ENCODE results near the gene SDC4.
A peak's percentile ranks its signal among the peaks of the same experiment; 100 is the strongest.

Gene SDC4

DNA sequence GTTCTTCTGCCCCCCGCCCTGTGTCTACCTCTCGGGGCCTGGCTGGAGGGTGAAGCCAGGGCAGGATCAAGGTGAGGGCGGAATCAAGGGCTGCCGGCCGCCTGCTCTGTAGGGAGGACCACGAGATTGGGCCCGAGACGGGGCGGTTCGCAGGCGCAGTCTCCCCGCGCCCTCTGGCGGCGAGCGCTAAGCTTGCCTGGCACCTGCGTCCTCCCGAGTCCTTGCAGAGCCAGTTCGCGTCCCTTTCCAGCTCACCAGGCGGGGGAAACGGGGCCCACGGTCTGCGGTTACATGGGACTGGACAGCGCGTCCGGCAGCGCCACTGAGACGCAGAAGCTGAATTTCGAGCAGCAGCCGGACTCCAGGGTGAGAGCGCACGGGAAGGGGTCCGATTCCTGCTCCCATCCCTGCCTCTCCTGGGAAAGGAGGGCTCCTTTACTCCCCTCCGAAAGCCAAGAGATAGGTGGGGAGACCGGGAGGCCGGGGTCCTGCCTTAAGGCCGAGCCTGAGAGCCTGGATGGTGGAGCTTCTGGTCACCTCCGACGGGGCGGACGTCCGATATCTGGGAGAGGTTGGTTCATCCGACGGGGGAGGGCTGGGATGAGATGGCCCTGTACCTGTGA, 36.5 kb downstream of the SDC4 start:
- Histone ChIP-seq H3K79me1 (ENCODE audit: low read length) (no peaks in the 10 kb centered on the region), H4K12ac (ENCODE audit: low read depth, low read length) (no peak overlapping the region), H3K27me3 (ENCODE audit: insufficient read depth, low read length) (no peaks in the 10 kb centered on the region), H3K9ac (ENCODE audit: low read length) (no peak overlapping the region), H3K4me3 (ENCODE audit: low read depth, low read length) (no peak overlapping the region), H2AFZ (ENCODE audit: insufficient read depth, low read length, poor library complexity) (no peak overlapping the region), H3K18ac (ENCODE audit: low read length) (no peak overlapping the region), H3K9me3 (ENCODE audit: insufficient read depth, low read depth, low read length) (no peaks in the 10 kb centered on the region), H3K36me3 (ENCODE audit: control insufficient read depth in 1 of 2, insufficient read depth in 2 of 2, low read length in 2 of 2) (no peaks in the 10 kb centered on the region), H3K14ac (ENCODE audit: low read length) (no peak overlapping the region), H2BK120ac (ENCODE audit: insufficient read depth, low read length, poor library complexity) (no peak overlapping the region), H2BK12ac (ENCODE audit: low read length) (no peak overlapping the region), H2AK5ac (ENCODE audit: low read length) (no peak overlapping the region), H3K4ac (ENCODE audit: low read depth, low read length) (no peak overlapping the region), H3K23ac (ENCODE audit: low read length) (no peak overlapping the region), H3K79me2 (ENCODE audit: control insufficient read depth, insufficient read depth, low read length, poor library complexity) (no peaks in the 10 kb centered on the region), H4K91ac (ENCODE audit: low read depth, low read length) (no peak overlapping the region), H2BK5ac (ENCODE audit: low read depth, low read length, poor library complexity) (no peak overlapping the region), H3K4me2 (ENCODE audit: low read length) (peak overlapping the region; percentile 26), H3K27ac (ENCODE audit: low read depth, low read length) (no peak overlapping the region), H3K4me1 (ENCODE audit: control insufficient read depth in 1 of 2, insufficient read depth in 2 of 2, low read length in 2 of 2) (peaks cover 0 to 9% of the 10 kb centered on the region in 2 experiments), H4K8ac (ENCODE audit: low read depth, low read length) (no peak overlapping the region)
- WGBS (ENCODE audit: extremely low coverage, insufficient coverage, insufficient read length), result no CpG with 5 or more reads among the region's 45 CpGs
- peak; percentile 48 to 79 for DNase-seq

DNA sequence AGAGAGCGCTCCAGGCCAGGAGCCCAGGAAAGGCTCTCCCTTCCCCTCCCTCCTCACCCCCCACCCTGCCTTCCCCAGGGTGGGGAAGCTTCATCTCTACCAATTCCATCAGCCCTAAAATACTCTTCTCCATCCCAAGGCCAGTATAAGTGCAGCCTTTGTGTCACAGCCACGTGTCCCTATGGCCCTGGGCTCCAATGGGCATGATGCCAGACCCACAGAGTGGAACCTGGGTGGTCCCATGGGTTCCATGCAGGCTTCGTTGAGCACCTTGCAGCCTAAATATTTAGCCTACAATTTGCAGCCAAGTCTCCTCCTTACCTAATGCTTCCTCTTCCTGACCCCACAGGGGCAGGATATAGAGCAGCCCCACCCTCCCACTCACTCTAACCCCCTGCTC, 39.1 kb downstream of the SDC4 start:
- H3K18ac ChIP-seq (ENCODE audit: low read length), result no peak overlapping the region

DNA sequence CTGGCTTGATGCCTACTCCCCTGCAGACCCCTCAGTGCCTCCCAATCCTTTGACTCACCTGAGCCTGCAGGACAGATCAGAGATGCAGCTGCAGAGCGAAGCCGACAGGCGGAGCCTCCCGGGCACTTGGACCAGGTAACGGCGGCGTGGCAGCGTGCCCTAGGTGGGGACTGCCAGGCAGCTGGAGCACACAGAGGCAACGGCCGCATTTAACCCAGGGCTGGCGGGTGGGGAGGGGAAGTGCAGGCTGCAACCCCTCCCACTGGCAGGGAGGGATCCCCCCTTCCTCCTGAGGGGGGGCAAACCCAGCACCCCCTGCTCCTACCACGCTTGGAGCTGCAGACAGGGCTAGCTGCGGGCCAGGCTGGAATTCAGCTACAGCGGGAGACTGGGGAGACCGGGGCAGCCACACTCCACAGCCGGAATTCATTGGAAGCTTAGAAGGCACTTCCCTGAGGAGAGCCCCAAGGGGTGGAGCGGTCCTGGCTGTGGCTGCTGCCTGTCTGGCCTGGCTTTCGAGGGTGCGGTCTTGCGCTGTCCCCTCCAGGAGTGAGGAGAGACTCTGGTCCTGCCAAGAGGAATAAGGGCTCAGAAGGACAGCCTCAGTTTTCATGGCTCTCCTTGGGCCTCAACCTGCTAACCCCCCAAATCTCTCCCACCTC, 40.0 kb downstream of the SDC4 start, which contains the start of gene MATN4:
Gene MATN4, minus strand, starts transcription at position 183 of the 662 bp plus-strand sequence. CDS start 2,717 bp downstream, outside the sequence.
- H3K36me3 ChIP-seq (ENCODE audit: control insufficient read depth in 1 of 2, insufficient read depth in 2 of 2, low read length in 2 of 2), result no peaks in the 10 kb centered on the region
- H2BK120ac ChIP-seq (ENCODE audit: insufficient read depth, low read length, poor library complexity), result no peak within 1 kb of the TSS
- H4K8ac ChIP-seq (ENCODE audit: low read depth, low read length), result no peak within 1 kb of the TSS
- peaks cover 3% of the 10 kb centered on the region for H3K9me3 ChIP-seq (ENCODE audit: insufficient read depth, low read depth, low read length)
- H3K9ac ChIP-seq (ENCODE audit: low read length), result no peak within 1 kb of the TSS
- no peaks in the 10 kb centered on the region for H3K79me1 ChIP-seq (ENCODE audit: low read length)
- no peak within 1 kb of the TSS for H3K4ac ChIP-seq (ENCODE audit: low read depth, low read length)
- H2BK5ac ChIP-seq (ENCODE audit: low read depth, low read length, poor library complexity), result no peak within 1 kb of the TSS
- no peak within 1 kb of the TSS for H2AK5ac ChIP-seq (ENCODE audit: low read length)
- DNase-seq, result no peak
- H2BK12ac ChIP-seq (ENCODE audit: low read length), result no peak within 1 kb of the TSS
- no peak within 1 kb of the TSS for H3K23ac ChIP-seq (ENCODE audit: low read length)
- H4K12ac ChIP-seq (ENCODE audit: low read depth, low read length), result no peak within 1 kb of the TSS
- H3K27me3 ChIP-seq (ENCODE audit: insufficient read depth, low read length), result no peaks in the 10 kb centered on the region
- no peak within 1 kb of the TSS for H3K18ac ChIP-seq (ENCODE audit: low read length)
- no peak within 1 kb of the TSS for H3K27ac ChIP-seq (ENCODE audit: low read depth, low read length)
- H3K79me2 ChIP-seq (ENCODE audit: control insufficient read depth, insufficient read depth, low read length, poor library complexity), result no peaks in the 10 kb centered on the region
- no peak within 1 kb of the TSS for H2AFZ ChIP-seq (ENCODE audit: insufficient read depth, low read length, poor library complexity)
- H3K4me1 ChIP-seq (ENCODE audit: control insufficient read depth in 1 of 2, insufficient read depth in 2 of 2, low read length in 2 of 2), result peaks cover 0 to 9% of the 10 kb centered on the region in 2 experiments
- H3K4me3 ChIP-seq (ENCODE audit: low read depth, low read length), result no peak within 1 kb of the TSS
- no peak within 1 kb of the TSS for H4K91ac ChIP-seq (ENCODE audit: low read depth, low read length)
- no peak within 1 kb of the TSS for H3K14ac ChIP-seq (ENCODE audit: low read length)
- no CpG with 5 or more reads among the region's 20 CpGs for WGBS (ENCODE audit: extremely low coverage, insufficient coverage, insufficient read length)
- H3K4me2 ChIP-seq (ENCODE audit: low read length), result no peak within 1 kb of the TSS

More for the DNA sequence above, 39.1 kb downstream of the SDC4 start:
- Histone ChIP-seq H3K14ac (ENCODE audit: low read length) (no peak overlapping the region), H2BK12ac (ENCODE audit: low read length) (no peak overlapping the region), H3K4me1 (ENCODE audit: control insufficient read depth in 1 of 2, insufficient read depth in 2 of 2, low read length in 2 of 2) (peaks cover 0 to 11% of the 10 kb centered on the region in 2 experiments), H3K27me3 (ENCODE audit: insufficient read depth, low read length) (no peaks in the 10 kb centered on the region), H3K79me2 (ENCODE audit: control insufficient read depth, insufficient read depth, low read length, poor library complexity) (no peaks in the 10 kb centered on the region), H3K79me1 (ENCODE audit: low read length) (no peaks in the 10 kb centered on the region), H3K27ac (ENCODE audit: low read depth, low read length) (no peak overlapping the region), H2AK5ac (ENCODE audit: low read length) (no peak overlapping the region), H3K4ac (ENCODE audit: low read depth, low read length) (no peak overlapping the region), H3K9me3 (ENCODE audit: insufficient read depth, low read depth, low read length) (peaks cover 2% of the 10 kb centered on the region), H2BK5ac (ENCODE audit: low read depth, low read length, poor library complexity) (no peak overlapping the region), H4K8ac (ENCODE audit: low read depth, low read length) (no peak overlapping the region), H3K9ac (ENCODE audit: low read length) (no peak overlapping the region), H3K23ac (ENCODE audit: low read length) (no peak overlapping the region), H4K91ac (ENCODE audit: low read depth, low read length) (no peak overlapping the region), H2AFZ (ENCODE audit: insufficient read depth, low read length, poor library complexity) (no peak overlapping the region), H2BK120ac (ENCODE audit: insufficient read depth, low read length, poor library complexity) (no peak overlapping the region), H3K4me2 (ENCODE audit: low read length) (no peak overlapping the region), H3K4me3 (ENCODE audit: low read depth, low read length) (no peak overlapping the region), H4K12ac (ENCODE audit: low read depth, low read length) (no peak overlapping the region), H3K36me3 (ENCODE audit: control insufficient read depth in 1 of 2, insufficient read depth in 2 of 2, low read length in 2 of 2) (no peaks in the 10 kb centered on the region)
- no peak for DNase-seq
- WGBS (ENCODE audit: extremely low coverage, insufficient coverage, insufficient read length), result no CpG with 5 or more reads among the region's 3 CpGs

DNA sequence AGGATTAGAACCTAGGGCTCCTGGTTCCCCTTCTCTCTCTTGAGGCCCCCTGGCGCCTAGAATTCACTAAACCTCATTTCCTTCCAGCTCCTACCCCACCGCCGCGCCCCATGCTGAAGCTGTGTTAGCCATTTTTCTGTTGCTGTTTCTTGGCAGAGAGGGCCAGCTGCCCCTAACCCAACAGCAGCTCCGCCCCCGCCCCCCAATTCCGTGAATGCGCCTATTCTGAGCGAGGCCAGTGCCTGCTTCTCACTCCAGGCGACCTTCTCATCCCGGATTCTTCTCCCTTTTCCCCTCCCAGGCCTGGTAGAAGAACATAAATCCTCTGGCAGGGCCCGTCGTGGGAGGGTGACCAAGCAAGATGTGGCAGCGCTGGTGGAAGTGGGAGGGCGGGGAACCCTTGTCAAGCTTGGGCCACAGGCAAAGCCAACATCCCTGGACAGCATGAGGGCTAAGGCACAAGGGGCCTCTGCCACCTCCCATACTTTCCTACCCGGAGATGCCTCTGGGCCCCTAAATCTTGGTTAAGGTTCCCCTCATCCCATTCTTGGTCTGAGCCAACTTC, 41.1 kb downstream of the SDC4 start:
- H3K27ac ChIP-seq (ENCODE audit: low read depth, low read length), result no peak overlapping the region

More for the DNA sequence above, 41.1 kb downstream of the SDC4 start:
- Histone ChIP-seq H4K91ac (ENCODE audit: low read depth, low read length) (no peak overlapping the region), H3K4me2 (ENCODE audit: low read length) (no peak overlapping the region), H2AFZ (ENCODE audit: insufficient read depth, low read length, poor library complexity) (no peak overlapping the region), H4K8ac (ENCODE audit: low read depth, low read length) (no peak overlapping the region), H3K4me1 (ENCODE audit: control insufficient read depth in 1 of 2, insufficient read depth in 2 of 2, low read length in 2 of 2) (peaks cover 0 to 8% of the 10 kb centered on the region in 2 experiments), H3K18ac (ENCODE audit: low read length) (no peak overlapping the region), H4K12ac (ENCODE audit: low read depth, low read length) (no peak overlapping the region), H3K36me3 (ENCODE audit: control insufficient read depth in 1 of 2, insufficient read depth in 2 of 2, low read length in 2 of 2) (no peaks in the 10 kb centered on the region), H3K4ac (ENCODE audit: low read depth, low read length) (no peak overlapping the region), H3K79me2 (ENCODE audit: control insufficient read depth, insufficient read depth, low read length, poor library complexity) (no peaks in the 10 kb centered on the region), H2BK12ac (ENCODE audit: low read length) (no peak overlapping the region), H3K14ac (ENCODE audit: low read length) (no peak overlapping the region), H3K9me3 (ENCODE audit: insufficient read depth, low read depth, low read length) (peaks cover 4% of the 10 kb centered on the region), H3K4me3 (ENCODE audit: low read depth, low read length) (no peak overlapping the region), H2BK120ac (ENCODE audit: insufficient read depth, low read length, poor library complexity) (no peak overlapping the region), H3K79me1 (ENCODE audit: low read length) (no peaks in the 10 kb centered on the region), H2AK5ac (ENCODE audit: low read length) (no peak overlapping the region), H3K27me3 (ENCODE audit: insufficient read depth, low read length) (no peaks in the 10 kb centered on the region), H2BK5ac (ENCODE audit: low read depth, low read length, poor library complexity) (no peak overlapping the region), H3K9ac (ENCODE audit: low read length) (no peak overlapping the region), H3K23ac (ENCODE audit: low read length) (no peak overlapping the region)
- DNase-seq, result no peak
- no CpG with 5 or more reads among the region's 16 CpGs for WGBS (ENCODE audit: extremely low coverage, insufficient coverage, insufficient read length)
